GM12874 (cell line): ENCODE results near the gene FAM53A.

Experiments used
- TF ChIP-seq, protein P1 (sequence below): IDR thresholded peaks from 2 replicates; pipeline ENCODE4 v1.5.1; 2011; ENCODE audit warnings: low read depth, mild to moderate bottlenecking, control low read depth, low read length, moderate library complexity; ENCODE audit not compliant: insufficient read depth

FAM53A gene

DNA sequence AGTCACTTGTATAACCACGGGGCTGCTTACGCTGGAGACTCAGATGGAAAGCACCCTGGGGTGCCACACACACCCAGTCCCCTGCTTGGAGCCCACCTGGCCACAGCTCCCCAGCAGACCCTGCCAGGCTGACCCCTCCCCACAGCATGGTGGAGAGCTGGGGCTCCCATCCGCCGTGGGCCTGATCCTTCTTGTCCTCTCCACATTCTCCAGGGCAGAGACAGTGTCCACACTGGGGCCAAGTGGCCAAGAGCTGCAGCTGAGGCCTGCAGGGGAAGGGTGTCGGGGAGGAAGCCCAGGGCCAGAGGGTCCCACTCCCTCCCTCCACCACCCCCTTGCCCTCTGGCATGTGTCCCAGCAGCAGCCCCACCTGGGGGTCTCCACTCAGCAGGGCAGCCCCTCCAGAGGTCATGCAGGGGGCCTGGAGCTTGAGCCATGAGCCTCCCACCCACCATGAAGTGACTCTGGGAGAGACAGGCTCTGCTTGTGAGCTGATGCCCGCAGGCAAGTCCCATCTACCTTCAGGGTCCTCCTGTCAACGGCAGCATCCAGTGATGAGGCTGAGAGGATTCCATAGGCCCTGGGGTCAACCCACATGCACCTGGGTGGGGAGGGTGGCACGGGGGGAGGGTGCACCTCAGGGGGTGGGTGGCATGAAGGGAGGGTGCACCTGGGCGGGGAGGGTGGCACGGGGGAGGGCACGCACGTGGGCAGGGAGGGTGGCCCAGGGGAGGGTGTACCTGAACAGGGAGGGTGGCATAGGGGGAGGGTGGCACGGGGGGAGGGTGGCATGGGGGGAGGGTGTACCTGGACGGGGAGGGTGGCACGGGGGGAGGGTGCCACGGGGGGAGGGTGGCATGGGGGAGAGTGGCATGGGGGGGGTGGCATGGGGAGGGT is 56.4 kb downstream of the FAM53A start:
- TF ChIP-seq, protein P1, sequence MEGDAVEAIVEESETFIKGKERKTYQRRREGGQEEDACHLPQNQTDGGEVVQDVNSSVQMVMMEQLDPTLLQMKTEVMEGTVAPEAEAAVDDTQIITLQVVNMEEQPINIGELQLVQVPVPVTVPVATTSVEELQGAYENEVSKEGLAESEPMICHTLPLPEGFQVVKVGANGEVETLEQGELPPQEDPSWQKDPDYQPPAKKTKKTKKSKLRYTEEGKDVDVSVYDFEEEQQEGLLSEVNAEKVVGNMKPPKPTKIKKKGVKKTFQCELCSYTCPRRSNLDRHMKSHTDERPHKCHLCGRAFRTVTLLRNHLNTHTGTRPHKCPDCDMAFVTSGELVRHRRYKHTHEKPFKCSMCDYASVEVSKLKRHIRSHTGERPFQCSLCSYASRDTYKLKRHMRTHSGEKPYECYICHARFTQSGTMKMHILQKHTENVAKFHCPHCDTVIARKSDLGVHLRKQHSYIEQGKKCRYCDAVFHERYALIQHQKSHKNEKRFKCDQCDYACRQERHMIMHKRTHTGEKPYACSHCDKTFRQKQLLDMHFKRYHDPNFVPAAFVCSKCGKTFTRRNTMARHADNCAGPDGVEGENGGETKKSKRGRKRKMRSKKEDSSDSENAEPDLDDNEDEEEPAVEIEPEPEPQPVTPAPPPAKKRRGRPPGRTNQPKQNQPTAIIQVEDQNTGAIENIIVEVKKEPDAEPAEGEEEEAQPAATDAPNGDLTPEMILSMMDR, result no peak

DNA sequence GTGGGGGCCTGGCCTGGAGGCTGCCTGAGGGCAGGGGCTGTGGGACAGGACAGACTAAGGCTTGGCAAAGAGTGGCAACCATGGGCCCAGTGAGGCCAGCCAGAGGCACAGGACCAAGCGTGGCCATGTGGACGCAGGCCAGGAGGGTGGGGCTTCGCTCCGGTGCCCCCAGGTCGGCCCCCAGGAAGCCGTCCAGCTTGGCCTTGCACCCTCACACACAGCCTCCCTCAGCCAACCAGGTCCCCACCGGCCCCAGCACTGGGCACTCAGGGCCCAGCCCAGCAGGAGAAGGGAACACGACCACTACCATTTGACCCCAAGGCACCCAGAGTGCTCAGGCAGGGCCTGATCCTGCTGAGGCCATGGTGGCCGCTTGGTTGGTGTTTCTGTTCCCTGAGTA is 57.2 kb downstream of the FAM53A start:
- TF ChIP-seq, protein P1, result no peak

DNA sequence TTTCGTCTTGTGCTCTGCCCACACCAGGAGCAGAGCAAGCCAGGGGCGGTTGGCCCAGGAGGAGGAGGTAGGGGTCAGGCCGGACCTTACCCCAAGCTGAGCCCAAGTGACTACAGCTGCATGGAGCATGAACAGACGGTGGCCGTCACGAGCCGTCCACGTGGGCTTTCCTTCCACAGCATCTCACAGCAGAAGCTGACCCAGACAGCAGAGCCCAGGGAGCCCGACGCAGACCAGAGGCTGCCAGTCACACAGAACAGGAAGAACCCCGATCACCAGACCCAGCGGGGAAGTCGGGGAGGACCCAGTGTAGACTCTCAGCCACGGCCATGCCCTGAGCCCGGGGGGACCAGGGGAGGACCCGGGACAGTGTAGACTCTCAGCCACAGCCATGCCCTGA is 58.0 kb downstream of the FAM53A start:
- TF ChIP-seq, protein P1, result no peak

DNA sequence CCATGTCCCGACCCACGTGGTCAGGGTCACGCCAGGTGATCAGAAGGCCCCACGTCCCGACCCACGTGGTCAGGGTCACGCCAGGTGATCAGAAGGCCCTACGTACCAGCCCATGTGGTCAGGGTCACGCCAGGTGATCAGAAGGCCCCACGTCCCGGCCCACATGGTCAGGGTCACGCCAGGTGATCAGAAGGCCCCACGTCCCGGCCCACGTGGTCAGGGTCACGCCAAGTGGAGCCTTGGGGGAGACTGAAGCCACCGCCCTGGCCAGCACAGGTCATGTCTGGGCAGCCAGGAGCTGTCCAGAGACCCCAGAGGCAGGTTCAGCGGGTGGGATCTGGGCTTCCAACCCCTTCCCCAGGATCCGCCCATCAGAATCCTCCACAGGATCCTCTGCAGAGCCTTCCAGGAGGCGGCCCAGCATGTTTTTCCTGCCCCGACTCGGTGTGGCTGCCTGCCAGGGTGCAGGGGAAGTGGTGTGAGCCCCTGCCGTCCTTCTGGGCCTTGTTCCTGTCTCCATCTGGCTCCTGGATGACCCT is 58.4 kb downstream of the FAM53A start:
- TF ChIP-seq, protein P1, result no peak

DNA sequence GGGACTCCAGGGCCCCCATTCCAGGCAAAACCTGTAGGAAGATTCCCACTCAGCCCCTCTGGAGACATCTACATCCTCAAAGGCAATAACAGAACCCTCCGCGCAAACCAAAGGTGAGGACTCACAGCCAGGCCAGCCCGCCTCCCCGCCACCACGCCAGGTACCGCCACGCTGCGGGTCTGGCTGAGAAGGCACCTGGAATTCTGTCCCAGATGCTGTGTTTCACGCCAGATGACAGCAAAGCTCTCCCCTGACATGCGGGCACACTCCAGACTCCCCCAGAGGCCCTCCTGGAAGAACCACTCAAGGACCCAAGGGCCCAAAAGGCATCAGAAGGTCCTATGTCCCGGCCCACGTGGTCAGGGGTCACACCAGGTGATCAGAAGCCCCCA is 59.6 kb downstream of the FAM53A start:
- TF ChIP-seq, protein P1, result no peak

DNA sequence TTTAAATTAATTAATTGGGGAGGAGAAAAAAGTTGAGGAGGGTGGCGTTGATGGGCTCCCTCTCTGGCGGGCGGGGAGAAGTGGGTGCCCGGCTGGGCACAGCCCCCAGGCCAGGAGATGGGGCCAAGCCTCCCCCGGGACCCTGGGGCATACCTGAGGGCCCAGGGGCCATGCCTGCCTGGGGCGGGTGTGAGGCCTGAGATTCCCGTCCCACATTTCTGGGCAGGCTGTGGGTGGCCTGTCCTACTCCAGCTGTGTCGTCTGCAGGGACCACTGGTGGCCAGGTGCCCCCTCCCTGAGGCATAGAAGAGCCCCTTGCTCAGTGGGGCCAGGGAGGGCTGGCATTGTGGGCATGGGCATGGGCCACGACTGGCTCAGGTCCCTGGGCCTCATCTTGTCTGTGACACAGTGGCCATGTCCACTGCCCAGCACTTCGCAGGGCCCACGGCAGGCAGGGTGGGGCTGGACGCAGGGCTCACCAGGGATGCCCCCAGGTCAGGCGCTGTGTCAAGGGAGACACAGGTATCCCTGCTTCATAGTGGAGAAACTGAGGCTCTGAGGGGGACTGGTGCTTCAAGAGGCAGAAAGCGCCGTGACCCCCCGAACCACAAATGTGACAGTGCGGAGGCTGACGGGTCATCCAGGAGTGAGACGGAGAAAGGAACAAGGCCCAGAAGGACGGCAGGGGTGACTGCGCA is 60.1 kb downstream of the FAM53A start:
- TF ChIP-seq, protein P1, result no peak

DNA sequence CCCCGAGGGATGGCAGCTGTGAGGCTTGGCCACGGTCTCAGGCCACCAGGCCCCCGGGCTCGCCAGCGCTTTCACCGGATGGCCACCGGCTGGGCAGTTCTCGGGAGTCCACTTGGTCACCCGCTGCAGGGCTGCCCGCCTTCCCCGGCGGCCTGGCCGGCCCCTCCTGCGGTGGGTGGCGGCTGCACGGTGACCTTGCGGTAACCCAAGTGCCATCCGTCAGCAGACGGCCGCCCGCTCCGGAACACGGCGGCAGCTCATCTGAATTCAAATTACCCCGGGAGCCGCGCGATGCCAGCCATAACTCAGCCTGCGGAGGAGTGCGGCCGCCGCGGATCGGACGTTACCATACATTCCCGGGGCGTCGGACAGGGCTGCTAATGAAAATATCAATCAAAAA is 60.7 kb downstream of the FAM53A start:
- TF ChIP-seq, protein P1, result no peak
